Mesendoderm (in vitro differentiated cells): ENCODE results near the gene TNIP3.
A peak's percentile ranks its signal among the peaks of the same experiment; 100 is the strongest.

Source experiments
- DNase-seq: peaks from one replicate; pipeline ENCODE4 v3.0.0; 2013
- H2AK5ac ChIP-seq: 2 replicates; pipeline ENCODE4 v1.6.1; 2013; ENCODE audit warnings: low read length, inconsistent platforms
- H2BK120ac ChIP-seq: 2 replicates; pipeline ENCODE4 v1.6.1; 2013; ENCODE audit warnings: low read depth, mild to moderate bottlenecking, low read length, moderate library complexity, mixed read lengths
- H2BK15ac ChIP-seq: replicated peaks from 2 replicates; pipeline ENCODE4 v1.6.1; 2013; ENCODE audit warnings: low read depth, mild to moderate bottlenecking, moderate library complexity
- H2BK5ac ChIP-seq: 2 replicates; pipeline ENCODE4 v1.6.1; 2013; ENCODE audit warnings: low read length, inconsistent platforms
- H3K18ac ChIP-seq: 2 replicates; pipeline ENCODE4 v1.6.1; 2013; ENCODE audit warnings: mild to moderate bottlenecking, low read length, mixed read lengths
- H3K23ac ChIP-seq: one replicate; pipeline ENCODE4 v1.6.1; 2013; ENCODE audit warnings: low read length
- H3K27ac ChIP-seq: 2 replicates; pipeline ENCODE4 v1.5.1; 2013; ENCODE audit warnings: low read depth, mild to moderate bottlenecking, inconsistent platforms, low read length, moderate library complexity
- H3K27me3 ChIP-seq: 2 replicates; pipeline ENCODE4 v1.6.1; 2013; ENCODE audit warnings: low read length, control low read depth, mild to moderate bottlenecking, inconsistent platforms; ENCODE audit not compliant: insufficient read depth, poor library complexity
- H3K36me3 ChIP-seq: 2 replicates; pipeline ENCODE4 v1.6.1; 2013; ENCODE audit warnings: low read length, inconsistent platforms; ENCODE audit not compliant: control insufficient read depth, insufficient read depth
- H3K4ac ChIP-seq: one replicate; pipeline ENCODE4 v1.6.1; 2013; ENCODE audit warnings: low read depth, mild to moderate bottlenecking, low read length, moderate library complexity
- H3K4me1 ChIP-seq: 2 replicates; pipeline ENCODE4 v1.6.1; 2013; ENCODE audit warnings: low read depth, low read length, inconsistent platforms; ENCODE audit not compliant: control insufficient read depth
- H3K4me2 ChIP-seq: 2 replicates; pipeline ENCODE4 v1.6.1; 2013; ENCODE audit warnings: low read length
- H3K4me3 ChIP-seq: 2 replicates; pipeline ENCODE4 v1.5.1; 2013; ENCODE audit warnings: mild to moderate bottlenecking, low read length
- H3K56ac ChIP-seq: one replicate; pipeline ENCODE4 v1.6.1; 2013; ENCODE audit warnings: low read length
- H3K79me1 ChIP-seq: 2 replicates; pipeline ENCODE4 v1.6.1; 2013; ENCODE audit warnings: low read length, inconsistent platforms
- H3K79me2 ChIP-seq: 2 replicates; pipeline ENCODE4 v1.6.1; 2013; ENCODE audit warnings: mild to moderate bottlenecking, low read length; ENCODE audit not compliant: control insufficient read depth, insufficient read depth
- H3K9ac ChIP-seq: 2 replicates; pipeline ENCODE4 v1.6.1; 2013; ENCODE audit warnings: low read length, inconsistent platforms
- H4K5ac ChIP-seq: one replicate; pipeline ENCODE4 v1.6.1; 2013; ENCODE audit warnings: low read length
- H4K8ac ChIP-seq: one replicate; pipeline ENCODE4 v1.6.1; 2013; ENCODE audit warnings: low read depth, mild to moderate bottlenecking, control low read depth, low read length, moderate library complexity
- WGBS: extraction: QIAGEN DNeasy Blood & Tissue Kit; methylation state at CpG from one replicate; pipeline ENCODE4 v1.1.7; 2013; ENCODE audit warnings: low lambda C conversion rate, missing lambda C conversion rate; ENCODE audit not compliant: insufficient coverage; ENCODE audit errors: extremely low coverage; 5-methylcytosine and 5-hydroxymethylcytosine counted together

The TNIP3 gene

GRCh38 chr4:121200795-121201472 lies 36.8 kb upstream of the TNIP3 start:
- H3K56ac ChIP-seq = no peak overlapping the region
- H3K27me3 ChIP-seq = peaks cover 2% of the 10 kb centered on the region
- no peak overlapping the region for H2BK120ac ChIP-seq
- H4K5ac ChIP-seq = no peak overlapping the region
- H2BK15ac ChIP-seq = no peak overlapping the region
- H3K79me2 ChIP-seq = no peaks in the 10 kb centered on the region
- H3K4me3 ChIP-seq = no peak overlapping the region
- H2AK5ac ChIP-seq = no peak overlapping the region
- no peaks in the 10 kb centered on the region for H3K79me1 ChIP-seq
- no peak overlapping the region for H3K27ac ChIP-seq
- H3K4me1 ChIP-seq = peaks cover 9% of the 10 kb centered on the region
- WGBS = no CpG with 5 or more reads among the region's 3 CpGs
- no peak for DNase-seq
- no peak overlapping the region for H2BK5ac ChIP-seq
- no peak overlapping the region for H3K9ac ChIP-seq
- no peak overlapping the region for H3K18ac ChIP-seq
- no peak overlapping the region for H3K4me2 ChIP-seq
- H3K4ac ChIP-seq = no peak overlapping the region
- H4K8ac ChIP-seq = no peak overlapping the region
- no peaks in the 10 kb centered on the region for H3K36me3 ChIP-seq
- no peak overlapping the region for H3K23ac ChIP-seq

GRCh38 chr4:121199742-121200561 lies 35.8 kb upstream of the TNIP3 start:
- Histone ChIP-seq H4K8ac (no peak overlapping the region), H2BK120ac (no peak overlapping the region), H3K23ac (no peak overlapping the region), H3K4me1 (peaks cover 9% of the 10 kb centered on the region), H3K27ac (no peak overlapping the region), H3K4me3 (no peak overlapping the region), H3K4ac (no peak overlapping the region), H2AK5ac (peak overlapping the region; percentile 19), H3K27me3 (no peaks in the 10 kb centered on the region), H3K56ac (no peak overlapping the region), H3K79me1 (no peaks in the 10 kb centered on the region), H4K5ac (no peak overlapping the region), H3K36me3 (no peaks in the 10 kb centered on the region), H2BK5ac (no peak overlapping the region), H3K4me2 (no peak overlapping the region), H2BK15ac (no peak overlapping the region), H3K18ac (no peak overlapping the region), H3K79me2 (no peaks in the 10 kb centered on the region), H3K9ac (no peak overlapping the region)
- DNase-seq = peak; percentile 23
- no CpG with 5 or more reads among the region's 10 CpGs for WGBS

DNA sequence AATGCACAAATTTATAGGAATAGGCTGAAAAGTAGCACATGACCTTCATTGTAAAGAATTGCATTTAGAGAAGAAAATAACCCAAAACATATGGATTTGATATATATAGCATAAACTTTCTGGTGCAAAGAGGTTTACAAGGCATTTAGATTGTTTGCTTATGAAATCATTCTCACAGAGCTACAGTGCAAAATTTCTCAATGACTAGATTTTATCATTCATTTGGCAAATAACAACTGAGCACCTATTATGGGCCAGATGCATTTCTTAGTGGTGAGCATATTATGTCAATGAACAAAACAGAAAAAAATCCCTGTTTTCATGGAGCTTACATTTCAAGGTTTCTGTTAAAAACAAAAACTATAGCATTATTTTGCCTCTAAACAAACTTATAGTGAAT lies 34.1 kb upstream of the TNIP3 start:
- Histone ChIP-seq H3K4me3 (no peak overlapping the region), H3K27me3 (no peaks in the 10 kb centered on the region), H2BK15ac (no peak overlapping the region), H3K27ac (no peak overlapping the region), H3K79me1 (no peaks in the 10 kb centered on the region), H3K23ac (no peak overlapping the region), H3K36me3 (no peaks in the 10 kb centered on the region), H3K9ac (no peak overlapping the region), H2BK5ac (no peak overlapping the region), H3K79me2 (no peaks in the 10 kb centered on the region), H3K4me2 (no peak overlapping the region), H4K5ac (no peak overlapping the region), H2AK5ac (no peak overlapping the region), H3K4me1 (peaks cover 9% of the 10 kb centered on the region), H3K56ac (no peak overlapping the region), H2BK120ac (no peak overlapping the region), H3K18ac (no peak overlapping the region), H4K8ac (no peak overlapping the region), H3K4ac (no peak overlapping the region)
- DNase-seq = no peak

DNA sequence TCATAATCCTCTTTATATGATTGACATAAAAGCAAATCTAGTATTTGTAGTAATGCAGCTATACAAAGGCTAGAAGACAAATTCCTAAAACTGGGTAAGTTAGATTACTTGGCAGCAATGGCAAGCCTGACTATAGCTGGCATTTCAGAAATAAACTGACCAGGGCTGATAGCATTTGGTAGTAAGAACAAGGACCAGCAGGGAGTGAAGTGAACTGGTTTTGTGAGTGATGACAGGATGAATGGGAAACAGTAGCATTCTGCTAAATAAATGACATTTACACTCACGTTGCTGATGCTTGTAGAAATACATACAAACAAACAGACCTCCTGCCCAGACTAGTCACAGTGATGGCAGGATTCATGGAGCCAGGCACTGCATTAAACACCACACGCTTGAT lies 31.5 kb upstream of the TNIP3 start:
- no peak overlapping the region for H2BK15ac ChIP-seq
- H3K23ac ChIP-seq = no peak overlapping the region
- no peaks in the 10 kb centered on the region for H3K27me3 ChIP-seq
- H4K5ac ChIP-seq = no peak overlapping the region
- H3K79me1 ChIP-seq = no peaks in the 10 kb centered on the region
- H3K56ac ChIP-seq = no peak overlapping the region
- H2BK5ac ChIP-seq = no peak overlapping the region
- no CpG with 5 or more reads among the region's 2 CpGs for WGBS
- H3K4me2 ChIP-seq = no peak overlapping the region
- H3K79me2 ChIP-seq = no peaks in the 10 kb centered on the region
- H3K4ac ChIP-seq = no peak overlapping the region
- DNase-seq = peak; percentile 11
- H2BK120ac ChIP-seq = no peak overlapping the region
- H3K36me3 ChIP-seq = no peaks in the 10 kb centered on the region
- H2AK5ac ChIP-seq = no peak overlapping the region
- H3K9ac ChIP-seq = no peak overlapping the region
- no peak overlapping the region for H3K18ac ChIP-seq
- peaks cover 9% of the 10 kb centered on the region for H3K4me1 ChIP-seq
- H3K27ac ChIP-seq = no peak overlapping the region
- H3K4me3 ChIP-seq = no peak overlapping the region
- H4K8ac ChIP-seq = no peak overlapping the region

- Histone ChIP-seq H3K4me2 (no peak overlapping the region), H2BK15ac (no peak overlapping the region), H3K23ac (no peak overlapping the region), H3K9ac (no peak overlapping the region), H3K4me1 (no peaks in the 10 kb centered on the region), H4K5ac (no peak overlapping the region), H3K18ac (no peak overlapping the region), H3K79me2 (no peaks in the 10 kb centered on the region), H2BK120ac (no peak overlapping the region), H4K8ac (no peak overlapping the region), H3K79me1 (no peaks in the 10 kb centered on the region), H3K4me3 (no peak overlapping the region), H2BK5ac (no peak overlapping the region), H3K4ac (no peak overlapping the region), H3K27ac (no peak overlapping the region), H3K36me3 (no peaks in the 10 kb centered on the region), H2AK5ac (no peak overlapping the region), H3K27me3 (no peaks in the 10 kb centered on the region), H3K56ac (no peak overlapping the region)
- no CpG with 5 or more reads among the region's 6 CpGs for WGBS
- peak; percentile 55 for DNase-seq
Observed at GRCh38 chr4:121192480-121192879, 28.4 kb upstream of the TNIP3 start.
